Measurements from ENCODE around the gene DNAJC8.

DNA sequence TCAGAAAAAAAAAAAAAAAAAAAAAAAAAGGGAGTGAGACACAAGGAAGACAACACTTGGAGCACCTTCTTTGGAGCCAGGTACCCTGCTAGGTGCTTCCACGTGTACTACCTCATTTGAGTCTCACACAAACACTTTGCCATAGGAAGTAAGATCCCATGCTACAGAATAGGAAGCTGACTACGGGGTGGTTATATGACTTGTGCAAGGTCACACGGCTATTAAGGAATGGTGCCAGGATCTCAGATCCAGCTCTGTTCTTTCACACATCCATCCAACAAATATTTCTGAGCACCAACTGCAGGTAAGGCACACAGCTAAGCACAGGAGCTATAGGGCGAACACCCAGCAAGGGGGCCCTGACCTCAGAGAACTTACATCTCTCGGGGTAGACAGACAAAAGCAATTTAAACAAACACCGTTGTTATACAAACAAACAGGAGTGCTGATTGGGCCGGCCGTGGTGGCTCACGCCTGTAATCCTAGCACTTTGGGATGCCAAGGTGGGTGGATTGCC is 78.7 kb downstream of the DNAJC8 start:
- TF ChIP-seq POLR2A (IDR thresholded peaks at IDR 0.05) (no peak), CTCF (IDR thresholded peaks at IDR 0.05) (no peak), EP300 (IDR thresholded peaks at IDR 0.05) (no peak), POLR2AphosphoS5 (IDR thresholded peaks at IDR 0.05) (no peak)
